GM12891 (cell line): ENCODE measurements around the gene SPPL3.

Source experiments
- POLR2A ChIP-seq: IDR thresholded peaks from 2 replicates; pipeline ENCODE4 v1.6.1; 2011; ENCODE audit warnings: low read depth, low read length, control low read depth
- POLR2AphosphoS5 ChIP-seq: IDR thresholded peaks from 2 replicates; pipeline ENCODE4 v1.6.1; 2011; ENCODE audit warnings: low read depth, low read length, control low read depth
- POU2F2 ChIP-seq: IDR thresholded peaks from 2 replicates; pipeline ENCODE4 v1.6.1; 2011; ENCODE audit warnings: low read depth, mild to moderate bottlenecking, control low read depth, low read length, moderate library complexity
- TAF1 ChIP-seq: IDR thresholded peaks from 2 replicates; pipeline ENCODE4 v1.6.1; 2011; ENCODE audit warnings: low read depth, low read length, control low read depth

- TF ChIP-seq POLR2AphosphoS5 (no peak), POLR2A (no peak), TAF1 (no peak), POU2F2 (no peak)
These were observed 142.6 kb downstream of the SPPL3 start for GRCh38 chr12:120761519-120761934.
